WI38 (cell line): Measurements from ENCODE around the gene PCYT2.

Experiments used
- H3K4me3 ChIP-seq: 2 replicates; pipeline ENCODE4 v1.5.1; 2011; ENCODE audit warnings: low read depth, mild to moderate bottlenecking, control low read depth, low read length
- CTCF ChIP-seq: IDR thresholded peaks from 2 replicates; pipeline ENCODE4 v1.5.1; 2012; ENCODE audit warnings: low read depth, mild to moderate bottlenecking, control low read depth, low read length

Gene PCYT2

GRCh38 chr17:81878294-81878693 lies 32.9 kb downstream of the PCYT2 start:
- no peak overlapping the region for H3K4me3 ChIP-seq
- no peak for TF ChIP-seq CTCF

GRCh38 chr17:81877569-81877968 lies 33.6 kb downstream of the PCYT2 start:
- no peak overlapping the region for H3K4me3 ChIP-seq
- no peak for TF ChIP-seq CTCF

GRCh38 chr17:81871387-81872230 lies 39.6 kb downstream of the PCYT2 start:
- no peak for TF ChIP-seq CTCF
- peak overlapping the region; percentile 69 for H3K4me3 ChIP-seq

- peak within 1 kb of the TSS; percentile 73 for H3K4me3 ChIP-seq
- TF ChIP-seq CTCF = no peak
Observed at GRCh38 chr17:81870981-81871386, 40.2 kb downstream of the PCYT2 start, which contains the start of gene ARHGDIA. Gene ARHGDIA (minus strand): TSS chr17:81871337. CDS start chr17:81869930, 1,407 bp downstream.

GRCh38 chr17:81870131-81870980 lies 40.8 kb downstream of the PCYT2 start:
- no peak for TF ChIP-seq CTCF
- H3K4me3 ChIP-seq = peak overlapping the region; percentile 73

DNA sequence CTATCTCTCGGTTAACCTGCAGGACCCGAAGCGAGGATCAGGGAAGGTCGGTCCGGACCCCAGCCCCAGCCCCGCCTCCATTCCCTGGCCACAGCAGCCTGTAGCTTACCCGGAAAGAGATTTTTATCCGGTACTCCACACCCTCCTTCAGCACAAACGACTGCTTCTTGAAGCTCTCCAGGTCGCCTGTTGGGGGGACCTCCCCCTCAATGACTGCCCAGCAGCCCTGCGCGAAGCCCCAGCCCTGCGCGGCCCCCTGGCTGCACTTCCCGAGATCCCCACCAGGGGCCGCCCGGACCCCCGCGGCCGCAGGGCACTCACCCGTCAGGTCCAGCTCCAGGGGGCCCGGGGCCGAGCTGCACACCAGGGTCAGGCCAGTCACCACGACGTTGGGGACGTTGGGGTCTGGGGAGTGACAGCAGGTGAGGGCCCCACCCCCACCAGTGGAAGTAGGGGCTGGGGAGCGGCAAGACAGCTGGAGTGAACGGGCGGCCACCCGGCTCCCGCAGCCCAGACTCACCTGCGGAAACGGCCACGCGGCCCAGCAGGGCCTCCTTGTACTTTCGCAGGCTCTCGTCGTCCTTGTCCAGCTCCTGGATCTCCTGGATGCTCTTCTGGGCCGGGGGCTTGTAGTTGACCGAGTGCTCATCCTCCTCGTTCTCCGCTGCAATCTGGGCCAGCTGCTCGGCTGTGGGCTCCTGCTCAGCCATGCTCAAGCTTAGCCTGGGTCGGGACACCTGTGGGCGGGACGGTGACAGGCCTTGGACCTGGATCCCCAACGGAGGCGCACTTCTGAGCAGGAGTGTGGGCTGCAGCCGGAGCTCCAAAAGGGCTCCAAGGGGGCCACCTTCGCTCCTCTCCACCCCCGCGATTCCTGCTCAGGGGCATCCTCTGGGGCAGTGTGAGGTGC lies 41.7 kb downstream of the PCYT2 start:
- TF ChIP-seq CTCF = peak; percentile 96
- H3K4me3 ChIP-seq = peak overlapping the region; percentile 73
